Erythroblast (primary cell): ENCODE measurements around the gene MYO1E.

Experiments used
- GATA1 ChIP-seq: IDR thresholded peaks from 2 replicates; pipeline ENCODE4 v1.6.1; 2011; ENCODE audit warnings: low read depth, mild to moderate bottlenecking, control low read depth, low read length, moderate library complexity
- POLR2A ChIP-seq: IDR thresholded peaks from 2 replicates; pipeline ENCODE4 v1.6.1; 2011; ENCODE audit warnings: mild to moderate bottlenecking, low read length

DNA sequence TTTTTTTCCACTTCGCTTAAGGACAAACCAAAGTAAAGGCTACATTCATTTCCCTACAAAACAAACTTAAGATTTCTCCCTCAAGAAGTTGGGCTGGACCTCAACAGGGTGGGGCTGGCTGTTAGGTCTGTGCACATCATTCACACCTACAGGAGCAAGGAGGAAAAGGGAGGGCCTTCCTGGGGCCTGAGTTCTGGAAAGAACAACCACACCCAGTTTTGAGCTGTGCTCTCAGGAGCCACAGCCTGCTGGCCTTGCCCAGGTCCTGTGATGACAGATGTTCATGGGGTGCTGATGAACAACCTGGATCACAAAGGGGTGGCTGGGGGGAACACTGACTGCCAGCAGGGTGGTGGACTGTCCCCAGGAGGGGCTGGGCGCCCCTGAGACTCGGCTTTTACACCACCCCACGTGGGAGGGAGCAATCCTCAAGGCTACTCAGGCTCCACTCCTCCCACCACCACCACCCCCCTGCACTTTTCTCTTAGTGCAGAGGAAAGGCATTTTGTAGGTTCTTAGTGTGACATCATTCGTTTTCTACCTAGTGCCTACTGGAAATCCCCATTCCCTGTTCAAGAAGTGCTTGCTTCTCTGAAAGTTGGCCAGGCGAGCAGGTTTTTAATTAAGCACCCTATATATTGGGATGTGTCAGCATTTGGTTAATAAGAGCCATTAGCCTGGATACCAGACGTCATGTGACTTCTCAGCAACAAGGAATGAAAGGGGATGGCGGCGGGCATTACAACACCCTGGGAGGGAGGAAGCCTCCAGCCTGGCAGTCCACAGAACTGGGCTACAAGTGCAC lies 232.0 kb downstream of the MYO1E start:
- TF ChIP-seq POLR2A = no peak
- no peak for TF ChIP-seq GATA1
